Stimulated activated CD8-positive, alpha-beta memory T cell treated with anti-CD3 and anti-CD28 coated beads, Interleukin-2, amount 100 ng/mL, for 48 hours (primary cell): ENCODE results near the gene NSD1.
"Not testable (repeated sequence)": the region's sequence is repeated elsewhere in the genome, so short reads cannot be mapped to it uniquely, and the experiment has no call there.

Experiments
- DNase-seq, 2 donors: peaks; one replicate each; pipeline ENCODE4 v3.0.0-alpha.2; 2020; ENCODE audit warnings: low read depth in 2 of 2

Gene NSD1

DNA sequence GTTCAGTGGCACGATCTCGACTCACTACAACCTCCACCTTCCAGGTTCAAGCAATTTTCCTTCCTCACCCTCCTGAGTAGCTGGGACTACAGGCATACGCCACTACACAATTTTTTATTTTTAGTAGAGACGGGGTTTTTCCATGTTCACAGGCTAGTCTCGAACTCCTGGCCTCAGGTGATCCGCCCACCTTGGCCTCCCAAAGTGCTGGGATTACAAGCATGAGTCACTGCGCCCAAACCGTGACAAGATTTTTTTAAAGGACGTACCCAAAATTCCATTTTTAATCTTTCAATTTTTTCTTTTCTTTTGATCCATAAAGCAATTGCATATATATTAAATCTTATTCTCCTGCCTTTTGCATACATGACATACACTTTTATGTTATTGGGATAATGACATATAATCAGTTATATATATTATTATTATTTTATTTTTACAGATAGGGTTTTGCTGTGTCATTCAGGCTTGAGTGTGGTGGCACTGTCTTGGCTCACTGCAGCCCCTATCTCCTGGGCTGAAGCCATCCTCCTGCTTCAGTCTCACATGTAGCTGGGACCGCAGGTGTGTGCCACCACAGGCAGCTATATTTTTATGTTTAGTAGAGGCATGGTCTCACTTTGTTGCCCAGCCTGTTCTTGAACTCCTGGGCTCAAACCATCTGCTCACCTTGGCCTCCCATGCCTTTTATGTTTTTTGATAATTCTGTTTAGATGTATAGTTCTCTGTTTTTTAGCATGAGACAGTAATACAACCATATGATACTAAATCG, 98.1 kb downstream of the NSD1 start:
- DNase-seq, result no peak

DNA sequence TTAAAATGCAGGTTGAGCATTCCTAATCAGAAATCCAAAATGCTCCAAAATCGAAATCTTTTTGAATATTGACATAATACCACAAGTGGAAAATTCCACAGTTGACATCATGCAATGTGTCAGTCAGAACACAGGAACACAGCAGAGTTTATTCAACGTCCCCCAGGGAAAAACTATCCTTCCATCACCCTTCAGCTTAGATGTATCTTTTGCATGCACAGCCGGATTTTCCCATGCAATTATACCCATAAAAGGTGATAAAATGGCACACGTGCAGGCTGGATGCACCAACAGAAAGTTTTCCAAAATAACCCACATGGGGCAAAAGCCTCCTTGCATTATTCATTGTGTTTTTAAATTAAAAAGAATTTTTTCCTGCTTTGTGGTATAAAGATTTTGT, 98.8 kb downstream of the NSD1 start:
- DNase-seq, result no peak

DNA sequence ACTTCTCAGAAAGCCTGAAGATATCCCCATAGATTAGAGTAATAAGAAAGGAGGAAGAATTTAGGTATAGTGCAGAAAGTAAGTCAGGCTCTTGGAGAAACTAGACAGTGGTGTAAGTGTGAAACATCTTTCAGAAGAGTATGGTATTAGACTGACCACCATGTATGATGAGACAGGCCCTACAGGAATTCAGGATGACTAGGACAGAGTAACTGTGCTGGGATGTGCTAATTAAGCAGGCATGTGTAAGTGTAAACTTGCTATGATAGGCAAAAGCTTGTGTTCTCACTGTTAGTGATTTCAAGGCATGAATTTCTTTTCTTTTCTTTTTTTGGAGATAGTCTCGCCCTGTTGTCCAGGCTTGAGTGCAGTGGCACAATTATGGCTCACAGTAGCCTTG, 99.2 kb downstream of the NSD1 start:
- no peak for DNase-seq

DNA sequence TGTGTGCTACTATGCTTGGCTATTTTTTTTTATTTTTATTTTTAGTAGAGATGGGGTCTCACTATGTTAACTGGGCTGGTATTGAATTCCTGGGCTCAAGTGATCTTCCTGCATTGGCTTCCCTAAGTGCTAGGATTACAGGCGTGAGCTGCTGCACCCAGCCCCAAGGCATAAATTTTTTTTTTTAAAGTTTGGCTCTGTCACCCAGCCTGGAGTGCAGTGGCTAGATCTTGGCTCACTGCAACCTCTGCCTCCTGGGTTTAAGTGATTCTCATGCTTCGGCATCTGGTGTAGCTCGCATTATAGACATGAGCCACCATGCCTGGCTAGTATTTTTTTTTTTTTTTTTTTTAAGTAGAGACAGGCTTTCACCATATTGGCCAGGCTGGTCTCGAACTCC, 99.6 kb downstream of the NSD1 start:
- DNase-seq, result no peak

DNA sequence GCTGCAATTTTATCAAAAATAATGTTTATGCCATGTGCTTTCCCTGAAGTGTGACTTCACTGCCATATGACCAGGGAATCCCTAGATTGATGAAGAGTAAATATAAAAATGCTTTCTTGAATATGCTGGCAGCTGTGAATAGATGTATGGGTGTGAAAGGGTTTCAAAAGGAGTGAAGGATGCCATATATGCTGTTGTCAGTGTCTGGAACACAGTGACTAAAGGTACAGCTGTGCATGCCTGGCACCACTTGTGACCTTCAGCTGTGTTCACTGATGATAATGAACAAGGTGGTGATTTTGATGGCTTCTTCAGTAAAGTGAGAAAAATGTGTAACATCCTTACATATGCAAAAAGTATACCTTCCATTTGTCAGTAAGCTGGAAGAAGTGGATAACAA, 100.2 kb downstream of the NSD1 start:
- no peak for DNase-seq

DNA sequence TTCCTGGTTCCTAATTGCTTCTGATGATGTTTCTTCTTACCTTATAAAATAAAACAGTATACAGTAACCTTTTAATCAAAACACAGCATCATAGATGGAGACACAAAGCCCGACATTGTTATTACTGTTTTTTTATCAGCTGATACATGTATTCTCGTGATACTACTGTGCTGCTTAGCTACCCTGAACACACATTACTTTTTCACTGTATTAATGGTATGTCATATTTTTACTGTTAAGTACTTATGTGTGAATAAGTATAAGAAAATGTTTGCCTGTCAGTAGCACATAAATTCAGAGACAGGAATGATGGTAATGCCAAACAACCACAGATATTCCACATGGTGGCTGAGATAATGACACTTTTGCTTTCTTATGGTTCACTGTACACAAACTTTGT, 101.3 kb downstream of the NSD1 start:
- DNase-seq, result no peak

DNA sequence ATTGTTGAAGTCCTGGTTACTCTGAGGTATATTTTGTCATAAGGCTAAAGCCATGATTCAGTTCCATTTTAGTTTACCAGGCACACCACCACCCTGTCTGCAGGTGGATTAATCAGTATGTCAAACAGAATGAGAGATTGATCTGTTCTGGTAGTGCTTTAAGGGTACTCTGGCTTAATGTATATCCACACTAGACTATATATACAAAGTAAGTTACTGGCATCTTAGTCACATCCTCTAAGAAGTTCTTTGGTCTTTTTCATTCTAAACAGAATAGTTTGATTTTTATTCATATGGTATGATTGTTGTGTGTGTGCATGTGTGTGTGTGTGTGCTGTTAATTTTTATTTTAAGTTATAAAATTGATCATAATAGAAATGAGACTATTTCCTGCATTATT, 108.2 kb downstream of the NSD1 start:
- no peak for DNase-seq

DNA sequence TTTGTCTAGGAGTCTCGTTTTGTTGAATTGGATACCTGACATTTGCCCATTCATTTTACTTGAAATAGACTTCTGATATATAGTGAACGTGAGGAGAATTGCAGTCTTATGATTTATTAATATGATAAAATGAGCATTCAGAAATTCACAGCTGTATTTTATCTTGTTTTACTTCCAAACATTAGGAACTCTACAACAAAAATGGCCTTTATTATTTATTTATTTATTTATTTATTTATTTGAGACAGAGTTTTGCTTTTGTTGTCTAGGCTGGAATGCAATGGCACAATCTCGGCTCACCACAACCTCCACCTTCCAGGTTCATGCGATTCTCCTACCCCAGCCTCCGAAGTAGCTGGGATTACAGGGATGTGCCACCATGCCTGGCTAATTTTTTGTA, 108.7 kb downstream of the NSD1 start:
- no peak for DNase-seq

DNA sequence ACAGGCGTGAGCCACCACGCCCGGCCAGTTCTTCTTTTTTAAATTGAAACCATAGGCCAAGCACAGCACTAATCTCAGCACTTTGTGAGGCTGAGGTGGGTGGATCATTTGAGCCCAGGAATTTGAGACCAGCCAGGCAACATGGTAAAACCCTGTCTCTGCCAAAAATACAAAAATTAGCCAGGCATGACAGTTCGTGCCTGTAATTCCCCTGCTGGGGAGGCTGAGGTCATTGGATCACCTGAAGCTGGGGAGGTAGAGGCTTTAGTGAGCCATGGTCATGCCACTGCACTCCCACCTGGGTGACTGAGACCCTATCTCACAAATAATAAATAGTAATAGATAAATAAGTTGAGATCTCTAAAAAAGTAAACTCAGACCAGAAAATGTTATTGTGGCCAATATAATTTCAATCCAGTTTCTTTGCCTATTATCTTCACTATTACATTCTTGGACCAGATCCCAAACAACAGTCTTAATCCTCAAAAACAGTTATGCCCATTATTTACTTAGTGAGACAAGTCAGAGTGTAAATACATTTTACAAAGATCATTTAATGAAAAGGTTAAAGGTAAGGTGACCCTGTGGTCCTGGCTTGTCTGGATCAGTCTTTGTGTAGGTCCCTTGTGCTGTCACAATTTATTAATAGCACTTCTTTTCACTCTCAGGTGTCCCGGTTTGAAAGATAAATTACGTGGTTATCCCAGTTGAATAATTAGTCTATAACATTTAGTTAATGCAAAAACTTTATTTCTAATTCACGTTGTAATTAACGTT, 116.4 kb downstream of the NSD1 start:
- DNase-seq, result no peak

DNA sequence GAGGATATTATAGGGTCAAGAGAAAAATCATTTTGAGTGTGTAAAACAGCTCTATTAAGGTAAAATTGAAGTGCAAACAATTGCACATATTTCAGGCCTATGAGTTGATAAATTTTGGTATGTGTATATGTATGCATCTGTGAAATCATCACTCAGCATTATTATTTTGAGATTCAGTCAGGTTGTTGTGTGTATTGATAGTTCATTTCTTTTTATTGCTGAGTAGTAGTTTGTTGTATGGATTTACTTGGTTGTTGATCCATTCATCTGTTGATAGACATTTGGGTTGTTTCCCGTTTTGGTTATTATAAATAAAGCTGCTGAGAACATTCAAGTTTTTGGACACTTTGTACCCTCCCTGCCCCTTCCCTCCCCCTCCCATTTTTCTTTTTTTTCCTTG, 119.7 kb downstream of the NSD1 start:
- DNase-seq, result no peak

DNA sequence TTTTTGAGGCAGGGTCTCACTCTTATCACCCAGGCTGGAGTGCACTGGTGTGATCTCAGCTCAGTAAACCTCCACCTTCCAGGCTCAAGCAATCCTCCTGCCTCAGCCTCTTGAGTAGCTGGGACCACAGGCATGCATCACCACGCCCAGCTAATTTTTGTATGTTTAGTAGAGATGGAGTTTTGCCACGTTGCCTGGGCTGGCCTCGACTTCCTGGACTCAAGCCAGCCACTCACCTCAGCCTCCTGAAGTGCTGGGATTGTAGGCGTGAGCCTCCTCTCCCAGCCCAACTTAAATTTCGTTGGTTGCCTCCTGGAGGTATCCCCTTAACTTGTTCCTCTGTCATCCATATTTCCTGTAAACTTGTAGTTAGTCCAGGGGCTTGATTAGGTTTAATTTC, 122.7 kb downstream of the NSD1 start:
- no peak for DNase-seq

DNA sequence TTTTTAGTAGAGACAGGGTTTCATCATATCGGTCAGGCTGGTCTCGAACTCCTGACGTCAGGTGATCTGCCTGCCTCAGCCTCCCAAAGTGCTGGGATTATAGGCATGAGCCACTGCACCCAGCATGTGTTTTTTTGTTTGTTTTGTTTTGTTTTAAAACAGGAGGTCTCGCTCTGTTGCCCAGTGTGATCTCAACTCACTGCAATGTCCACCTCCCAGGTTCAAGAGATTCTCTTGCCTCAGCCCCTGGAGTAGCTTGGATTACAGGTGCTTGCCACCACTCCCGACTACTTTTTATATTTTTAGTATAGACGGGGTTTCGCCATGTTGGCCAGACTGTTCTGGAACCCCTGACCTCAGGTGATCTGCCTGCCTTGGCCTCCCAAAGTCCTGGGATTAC, 125.1 kb downstream of the NSD1 start:
- not testable (repeated sequence) for DNase-seq

DNA sequence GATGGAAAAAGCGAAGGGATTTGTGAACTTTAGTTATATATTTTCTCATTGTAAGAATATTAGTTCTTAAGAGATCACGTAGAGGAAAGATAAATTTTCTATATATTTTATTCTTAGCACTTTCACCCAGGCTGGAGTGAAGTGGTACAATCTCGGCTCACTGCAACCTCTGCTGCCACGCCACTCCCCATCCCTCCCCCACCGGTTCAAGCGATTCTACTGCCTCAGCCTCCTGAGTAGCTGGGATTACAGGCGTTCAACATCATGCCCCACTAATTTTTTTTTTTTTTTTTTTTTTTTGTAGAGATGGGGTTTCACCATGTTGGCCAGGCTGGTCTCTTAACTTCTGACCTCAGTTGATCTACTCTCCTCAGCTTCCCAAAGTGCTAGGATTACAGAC, 127.4 kb downstream of the NSD1 start:
- DNase-seq, result no peak

DNA sequence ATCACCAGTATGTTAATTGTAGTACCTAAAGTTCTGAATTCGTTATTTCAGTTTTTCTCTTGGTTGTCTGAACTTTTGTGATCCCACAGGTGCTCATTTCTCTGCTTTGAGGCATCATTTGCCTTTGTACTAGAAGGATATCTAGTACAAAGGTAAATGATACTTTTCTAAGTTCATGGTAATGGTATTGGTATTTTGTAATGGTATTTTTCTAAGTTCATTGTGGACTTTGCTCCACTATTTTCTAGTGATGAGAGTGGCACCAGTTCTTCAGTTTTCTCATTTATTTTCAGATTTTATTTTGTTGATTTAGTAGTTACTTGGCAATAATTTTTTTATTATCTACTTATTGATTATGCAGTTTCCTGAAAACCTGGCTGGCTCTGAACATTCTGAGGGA, 127.9 kb downstream of the NSD1 start:
- no peak for DNase-seq

DNA sequence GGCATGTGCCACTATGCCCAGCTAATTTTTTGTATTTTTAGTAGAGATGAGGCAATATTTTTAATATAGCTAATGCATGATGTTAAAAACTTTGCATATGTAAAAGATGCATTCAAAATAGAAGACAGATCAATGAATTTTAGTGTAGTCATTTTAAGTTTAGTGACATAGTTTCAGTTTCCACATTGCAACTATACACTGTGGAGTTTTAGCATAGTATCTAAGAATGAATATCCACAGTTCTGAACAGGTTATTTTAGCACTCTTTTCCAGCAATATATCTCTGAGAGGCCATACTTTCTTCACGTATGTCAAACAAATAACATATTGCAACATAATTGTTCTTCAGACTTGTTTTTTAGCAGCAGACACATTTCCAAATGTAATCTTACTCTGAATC, 130.6 kb downstream of the NSD1 start:
- DNase-seq, result no peak

DNA sequence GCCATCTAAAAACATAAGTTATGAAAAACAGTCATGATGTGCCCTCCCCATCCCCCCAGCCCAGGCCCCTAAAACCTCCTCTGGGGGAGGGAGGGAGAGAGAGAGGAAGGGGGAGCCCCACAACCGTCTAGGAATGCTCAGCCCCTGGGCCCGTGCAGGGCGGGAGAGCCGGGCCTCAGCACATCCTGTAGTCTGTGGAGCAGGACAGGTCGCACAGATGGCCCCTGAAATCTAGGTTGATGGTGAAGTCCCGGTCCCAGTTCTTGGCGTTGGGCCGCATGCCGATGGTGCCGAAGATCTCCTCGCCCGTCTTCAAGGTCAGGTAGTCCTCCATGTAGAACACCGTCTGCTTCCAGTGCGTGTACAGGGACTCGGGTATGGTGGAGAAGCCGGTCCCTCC, 131.8 kb downstream of the NSD1 start:
- DNase-seq, result no peak

DNA sequence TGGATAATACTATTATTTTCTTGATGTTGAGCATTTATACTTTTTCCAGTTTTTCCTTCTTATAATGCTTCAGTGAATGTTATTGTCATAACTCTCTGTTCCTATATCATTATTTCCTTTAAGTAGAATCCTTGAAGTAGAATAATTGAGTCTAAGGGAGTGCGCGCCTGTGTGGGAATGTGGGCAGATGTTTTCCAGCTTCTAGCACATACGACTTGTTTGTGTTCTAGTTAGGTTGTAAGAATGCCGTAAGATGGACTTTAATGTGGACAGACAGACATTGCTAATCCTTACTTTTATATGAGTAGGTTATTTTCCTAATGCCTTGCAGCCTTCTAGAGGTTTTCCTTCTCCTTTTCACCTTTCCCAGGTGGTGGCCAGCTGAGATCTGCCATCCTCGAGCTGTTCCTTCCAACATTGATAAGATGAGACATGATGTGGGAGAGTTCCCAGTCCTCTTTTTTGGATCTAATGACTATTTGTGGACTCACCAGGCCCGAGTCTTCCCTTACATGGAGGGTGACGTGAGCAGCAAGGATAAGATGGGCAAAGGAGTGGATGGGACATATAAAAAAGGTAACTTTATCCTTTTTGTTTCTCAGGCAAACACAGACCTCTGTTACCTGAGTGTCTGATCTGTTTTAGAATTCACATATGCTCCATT, 135.8 kb downstream of the NSD1 start:
- DNase-seq, result no peak

DNA sequence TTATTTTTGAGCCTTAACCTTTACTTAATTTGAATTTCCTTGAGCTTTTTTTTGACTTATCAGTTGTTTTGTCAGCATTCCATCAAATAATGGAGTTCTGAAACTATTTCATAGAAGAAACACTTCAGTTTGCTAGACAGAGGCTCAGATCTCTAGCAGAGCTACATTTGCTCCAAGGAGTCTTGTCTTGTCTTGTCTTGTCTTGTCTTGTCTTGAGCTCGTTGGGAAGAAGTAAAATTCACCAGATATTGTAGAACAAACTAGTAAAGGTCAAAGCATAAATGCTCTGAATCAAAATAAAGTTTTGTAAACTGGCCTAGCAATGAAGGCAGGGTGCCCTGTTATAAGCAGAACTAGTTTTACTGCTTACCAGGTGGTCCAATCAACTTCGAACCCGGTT, 136.4 kb downstream of the NSD1 start:
- DNase-seq, result no peak

DNA sequence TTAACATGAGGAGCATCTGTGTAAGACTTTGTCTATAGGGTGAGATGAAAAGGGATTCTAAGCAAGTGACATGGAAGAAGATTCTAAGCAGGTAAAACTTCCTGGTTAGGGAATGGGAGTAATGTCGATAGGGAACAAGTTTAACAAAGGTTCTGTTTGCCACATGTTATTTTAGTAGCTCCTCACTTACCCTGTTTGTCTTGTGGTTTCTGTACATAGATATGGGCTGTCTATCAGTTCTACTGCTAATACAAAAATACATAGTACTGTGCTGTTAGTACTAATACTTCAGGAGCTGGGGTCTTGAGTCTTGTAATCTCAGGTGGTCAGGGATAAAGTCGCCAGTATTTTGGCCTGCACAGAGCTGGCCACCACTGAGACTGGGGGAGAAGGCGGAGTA, 137.1 kb downstream of the NSD1 start:
- no peak for DNase-seq

DNA sequence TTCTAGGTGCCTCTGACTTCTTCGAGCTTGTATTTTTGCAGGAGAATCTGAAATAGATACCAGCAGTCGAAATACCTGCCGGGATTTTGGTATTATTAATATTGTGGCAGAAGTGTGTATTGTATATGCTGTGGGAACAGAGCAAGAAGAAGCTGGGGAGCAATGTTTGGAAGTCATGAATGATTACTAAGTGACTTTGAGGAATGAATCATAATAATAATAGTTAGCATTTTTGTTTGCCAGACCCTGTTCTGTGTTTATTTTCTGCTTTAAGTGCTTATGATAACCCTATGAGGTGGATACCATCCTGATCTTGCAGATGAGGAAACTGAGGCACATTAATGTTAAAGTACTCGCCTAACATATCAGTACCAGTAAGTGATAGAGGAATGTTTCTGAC, 137.5 kb downstream of the NSD1 start:
- DNase-seq, result no peak

DNA sequence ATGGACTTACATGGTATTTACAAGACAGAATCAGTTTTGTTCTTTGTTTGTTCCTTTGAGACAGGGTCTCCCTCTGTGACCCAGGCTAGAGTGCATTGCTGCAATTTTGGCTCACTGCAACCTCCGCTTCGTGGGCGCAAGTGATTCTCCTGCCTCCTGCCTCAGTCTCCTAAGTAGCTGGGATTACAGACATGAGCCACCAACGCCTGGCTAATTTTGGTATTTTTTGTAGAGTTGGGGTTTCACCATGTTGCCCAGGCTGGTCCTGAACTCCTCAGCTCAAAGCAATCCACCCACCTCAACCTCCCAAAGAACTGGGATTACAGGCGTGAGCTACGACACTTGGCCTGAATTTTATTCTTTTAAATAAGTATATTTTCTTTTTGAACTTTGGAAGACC, 142.3 kb downstream of the NSD1 start:
- no peak for DNase-seq

DNA sequence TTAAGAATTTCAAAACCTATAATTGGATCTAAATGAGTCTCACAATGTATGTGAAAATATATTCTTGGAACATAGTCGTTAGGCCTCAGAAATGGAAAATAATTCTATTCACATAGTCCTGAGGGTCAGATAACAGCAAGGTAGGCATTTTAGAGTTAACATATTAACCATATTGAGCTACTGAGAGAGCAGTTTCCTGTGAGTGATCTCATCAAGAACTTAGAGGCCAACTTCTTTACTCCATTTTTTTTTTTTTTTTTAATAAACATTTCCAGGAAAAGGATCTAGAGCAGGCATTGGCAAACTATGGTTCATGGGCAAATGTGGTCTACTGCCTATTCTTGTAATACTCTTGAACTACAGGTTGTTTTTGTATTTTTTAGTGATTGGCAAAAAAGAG, 143.3 kb downstream of the NSD1 start:
- DNase-seq, result no peak

DNA sequence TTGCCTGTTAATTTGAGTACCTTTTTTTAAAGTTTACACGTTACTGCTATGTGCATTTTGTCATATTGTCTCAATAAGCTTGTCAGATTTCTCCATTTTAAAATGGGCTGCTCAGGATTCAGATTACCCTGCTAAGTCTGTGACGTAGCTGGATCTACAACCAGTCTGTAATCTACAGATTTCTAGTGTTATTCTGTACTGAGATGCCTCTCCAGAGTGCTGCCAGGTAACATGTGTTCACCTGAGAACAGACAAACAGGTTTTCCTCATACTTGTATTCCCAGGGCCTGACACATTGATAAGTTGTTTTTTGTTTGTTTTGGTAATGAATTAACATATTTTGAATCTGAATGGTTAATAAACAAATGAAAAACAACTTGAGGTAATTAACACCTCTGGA, 154.6 kb downstream of the NSD1 start:
- DNase-seq, result no peak
